ENCODE data around the gene MRPL41. TPM values are rescaled to one million over a fixed set of nuclear protein-coding genes. Genes with fewer than 3 reads are reported as not detected.

The MRPL41 gene
- total RNA-seq (2014; rRNA removed; shearing (Covaris generic)) (28.7 and 42.9 TPM in 2 replicates), polyA plus RNA-seq (2016; fragmentation: Nextera tagmentation; extraction: Ambion mirVana) (97.6 and 99.8 TPM in 2 replicates)

GRCh38 chr9:137551264-137552021, at the start of gene MRPL41:
Gene MRPL41, plus strand, starts transcription at chr9:137551879. Its CDS starts 203 bp downstream, at chr9:137552082.
- Histone ChIP-seq H4K20me1 (ENCODE audit: insufficient read depth) (no peaks in the 10 kb centered on the region), H3K27me3 (replicated peaks; ENCODE audit: insufficient read depth) (no peaks in the 10 kb centered on the region), H3K27ac (peak within 1 kb of the TSS; percentile 56), H2AFZ (peak within 1 kb of the TSS; percentile 88), H3K9me2 (ENCODE audit: insufficient read depth) (no peaks in the 10 kb centered on the region), H3K9ac (peak within 1 kb of the TSS; percentile 89), H3K4me3 (peak within 1 kb of the TSS; percentile 87), H3K4me2 (ENCODE audit: unreplicated experiment) (peak within 1 kb of the TSS; percentile 81), H3K9me3 (ENCODE audit: low read depth) (no peaks in the 10 kb centered on the region), H3K79me2 (ENCODE audit: insufficient read depth) (peaks cover 14% of the 10 kb centered on the region), H3K4me1 (ENCODE audit: insufficient read depth) (peaks cover 8% of the 10 kb centered on the region; the same call in 1 of the 2 replicates), H3K36me3 (ENCODE audit: low read depth) (peaks cover 8% of the 10 kb centered on the region), H3F3A (ENCODE audit: insufficient read depth) (peaks cover 11% of the 10 kb centered on the region; the same call in 1 of the 2 replicates)
- TF ChIP-seq EZH2phosphoT487 (IDR thresholded peaks at IDR 0.05; ENCODE audit: insufficient read depth, low read depth) (no peak), EZH2 (IDR thresholded peaks at IDR 0.05; ENCODE audit: insufficient read depth, poor library complexity, severe bottlenecking) (no peak)
- WGBS, 2 experiments (ENCODE audit: low coverage in 1 of 2, low lambda C conversion rate in 2 of 2, missing lambda C conversion rate in 2 of 2) = 1% methylated on average over 59 to 66 of the region's 106 CpGs
- peak; percentile 94 for DNase-seq
- in situ Hi-C loops (cut with MboI) = no loop called here

- peaks cover 4% of the 10 kb centered on the region; the same call in 1 of the 2 replicates for H3K4me1 ChIP-seq (ENCODE audit: insufficient read depth)
- in situ Hi-C loops (cut with MboI) = no loop called here
- no peaks in the 10 kb centered on the region for H3K36me3 ChIP-seq (ENCODE audit: low read depth)
- H3K9me2 ChIP-seq (ENCODE audit: insufficient read depth) = no peaks in the 10 kb centered on the region
- H3K27me3 ChIP-seq (replicated peaks; ENCODE audit: insufficient read depth) = no peaks in the 10 kb centered on the region
- no peaks in the 10 kb centered on the region for H4K20me1 ChIP-seq (ENCODE audit: insufficient read depth)
- peak; percentile 22 for DNase-seq
- TF ChIP-seq EZH2 (IDR thresholded peaks at IDR 0.05; ENCODE audit: insufficient read depth, poor library complexity, severe bottlenecking) = no peak
- TF ChIP-seq EZH2phosphoT487 (IDR thresholded peaks at IDR 0.05; ENCODE audit: insufficient read depth, low read depth) = no peak
- H2AFZ ChIP-seq = no peak overlapping the region
- WGBS, 2 experiments (ENCODE audit: low coverage in 1 of 2, low lambda C conversion rate in 2 of 2, missing lambda C conversion rate in 2 of 2) = 92 to 100% methylated on average over 25 to 36 of the region's 36 CpGs
- no peak overlapping the region for H3K4me2 ChIP-seq (ENCODE audit: unreplicated experiment)
- no peak overlapping the region for H3K4me3 ChIP-seq
- no peak overlapping the region for H3K27ac ChIP-seq
- no peaks in the 10 kb centered on the region for H3K79me2 ChIP-seq (ENCODE audit: insufficient read depth)
- H3F3A ChIP-seq (ENCODE audit: insufficient read depth) = 0 out of 2 replicates have a peak, but pooled peaks cover 9% of the 10 kb centered on the region
- H3K9me3 ChIP-seq (ENCODE audit: low read depth) = no peaks in the 10 kb centered on the region
- no peak overlapping the region for H3K9ac ChIP-seq
Observed at GRCh38 chr9:137502008-137502911, 49.4 kb upstream of the MRPL41 start.

GRCh38 chr9:137504432-137504777, 47.3 kb upstream of the MRPL41 start:
- Histone ChIP-seq H3K9ac (no peak overlapping the region), H3K4me2 (ENCODE audit: unreplicated experiment) (no peak overlapping the region), H3F3A (ENCODE audit: insufficient read depth) (0 out of 2 replicates have a peak, but pooled peaks cover 9% of the 10 kb centered on the region), H4K20me1 (ENCODE audit: insufficient read depth) (no peaks in the 10 kb centered on the region), H3K9me3 (ENCODE audit: low read depth) (no peaks in the 10 kb centered on the region), H3K4me1 (ENCODE audit: insufficient read depth) (peaks cover 4% of the 10 kb centered on the region; the same call in 1 of the 2 replicates), H3K36me3 (ENCODE audit: low read depth) (no peaks in the 10 kb centered on the region), H3K27me3 (replicated peaks; ENCODE audit: insufficient read depth) (no peaks in the 10 kb centered on the region), H2AFZ (no peak overlapping the region), H3K79me2 (ENCODE audit: insufficient read depth) (no peaks in the 10 kb centered on the region), H3K27ac (no peak overlapping the region), H3K9me2 (ENCODE audit: insufficient read depth) (no peaks in the 10 kb centered on the region), H3K4me3 (no peak overlapping the region)
- in situ Hi-C loops (cut with MboI) = no loop called here
- 88 to 90% methylated on average over 7 of the region's 7 CpGs for WGBS, 2 experiments (ENCODE audit: low coverage in 1 of 2, low lambda C conversion rate in 2 of 2, missing lambda C conversion rate in 2 of 2)
- TF ChIP-seq EZH2phosphoT487 (IDR thresholded peaks at IDR 0.05; ENCODE audit: insufficient read depth, low read depth) (no peak), EZH2 (IDR thresholded peaks at IDR 0.05; ENCODE audit: insufficient read depth, poor library complexity, severe bottlenecking) (no peak)
- DNase-seq = no peak

GRCh38 chr9:137505421-137506140, 46.1 kb upstream of the MRPL41 start:
- Histone ChIP-seq H3K79me2 (ENCODE audit: insufficient read depth) (no peaks in the 10 kb centered on the region), H3K9me2 (ENCODE audit: insufficient read depth) (no peaks in the 10 kb centered on the region), H3K9ac (no peak overlapping the region), H3K9me3 (ENCODE audit: low read depth) (no peaks in the 10 kb centered on the region), H2AFZ (no peak overlapping the region), H3K4me2 (ENCODE audit: unreplicated experiment) (no peak overlapping the region), H4K20me1 (ENCODE audit: insufficient read depth) (no peaks in the 10 kb centered on the region), H3K4me3 (no peak overlapping the region), H3K36me3 (ENCODE audit: low read depth) (no peaks in the 10 kb centered on the region), H3K4me1 (ENCODE audit: insufficient read depth) (peaks cover 4% of the 10 kb centered on the region; the same call in 1 of the 2 replicates), H3F3A (ENCODE audit: insufficient read depth) (0 out of 2 replicates have a peak, but pooled peaks cover 9% of the 10 kb centered on the region), H3K27me3 (replicated peaks; ENCODE audit: insufficient read depth) (no peaks in the 10 kb centered on the region), H3K27ac (no peak overlapping the region)
- WGBS, 2 experiments (ENCODE audit: low coverage in 1 of 2, low lambda C conversion rate in 2 of 2, missing lambda C conversion rate in 2 of 2) = 92% methylated on average over 27 to 28 of the region's 28 CpGs
- in situ Hi-C loops (cut with MboI) = no loop called here
- no peak for TF ChIP-seq EZH2phosphoT487 (IDR thresholded peaks at IDR 0.05; ENCODE audit: insufficient read depth, low read depth)
- no peak for TF ChIP-seq EZH2 (IDR thresholded peaks at IDR 0.05; ENCODE audit: insufficient read depth, poor library complexity, severe bottlenecking)
- no peak for DNase-seq

Measured in GM23248 (cell line).